H1 (cell line): ENCODE data around the gene CYLD. TPM values are rescaled to one million over a fixed set of nuclear protein-coding genes. Genes with fewer than 3 reads are reported as not detected.

Source experiments
- EGR1 ChIP-seq: IDR thresholded peaks from 2 replicates; pipeline ENCODE4 v1.6.1; 2011; ENCODE audit warnings: low read depth, low read length, borderline replicate concordance
- JUND ChIP-seq: IDR thresholded peaks from 2 replicates; pipeline ENCODE4 v1.6.1; 2011; ENCODE audit warnings: mild to moderate bottlenecking, improper control_type of control experiment, low read length
- KDM5A ChIP-seq: fragments of 200-600 bp; IDR thresholded peaks from 2 replicates; pipeline ENCODE4 v1.7.1; 2012; ENCODE audit warnings: mild to moderate bottlenecking, low read length, inconsistent platforms, mixed read lengths
- RAD21 ChIP-seq, 2 experiments: IDR thresholded peaks in 1 of 2; conservative IDR thresholded peaks in 1 of 2; 2 replicates each; pipeline ENCODE4 v1.6.1; 2011; ENCODE audit warnings: low read depth in 2 of 2, low read length in 2 of 2, improper control_type of control experiment in 1 of 2, inconsistent platforms in 1 of 2, mild to moderate bottlenecking in 1 of 2, moderate library complexity in 1 of 2
- SIN3A ChIP-seq, 2 experiments: IDR thresholded peaks in 1 of 2; conservative IDR thresholded peaks in 1 of 2; 2 replicates each; pipeline ENCODE4 v1.6.1; 2011 to 2012; ENCODE audit warnings: low read length in 2 of 2, improper control_type of control experiment in 1 of 2, low read depth in 1 of 2, mild to moderate bottlenecking in 1 of 2
- SIRT6 ChIP-seq: IDR thresholded peaks from one replicate; pipeline ENCODE4 v1.7.1; 2012; ENCODE audit warnings: low read length, inconsistent platforms
- SP2 ChIP-seq: IDR thresholded peaks from 2 replicates; pipeline ENCODE4 v1.6.1; 2012; ENCODE audit warnings: mild to moderate bottlenecking, low read length, inconsistent platforms
- polyA plus RNA-seq, 7 experiments: library from polyadenylated mRNA; depleted of rRNA in 3 of 7; stranded (reverse) in 5 of 7; unstranded in 2 of 7; fragments of >200 nt in 5 of 7; fragments of 200-250 nt in 2 of 7; gene quantifications; 1 replicate in 5 of 7; 2 replicates in 1 of 7; 4 replicates in 1 of 7; pipeline versions ENCODE4 v1.2.1 to v1.2.3, GENCODE V29; 2011 to 2013; ENCODE audit warnings: missing spikeins in 2 of 7, mixed read lengths in 2 of 7
- total RNA-seq: library from RNA; stranded (reverse); fragmentation: NEBNext Ultra II Directional; extraction: Animal tissue kit (Norgen Biotek cat#: 25700); gene quantifications from 2 replicates; pipeline ENCODE4 v1.2.1, GENCODE V29; 2021

The CYLD gene
- total and polyA plus RNA-seq, 2 of the 8 experiments (the other 6 are each of a cell fraction or from before 2014, with no cell fraction given): 3.7 to 18.8 TPM

DNA sequence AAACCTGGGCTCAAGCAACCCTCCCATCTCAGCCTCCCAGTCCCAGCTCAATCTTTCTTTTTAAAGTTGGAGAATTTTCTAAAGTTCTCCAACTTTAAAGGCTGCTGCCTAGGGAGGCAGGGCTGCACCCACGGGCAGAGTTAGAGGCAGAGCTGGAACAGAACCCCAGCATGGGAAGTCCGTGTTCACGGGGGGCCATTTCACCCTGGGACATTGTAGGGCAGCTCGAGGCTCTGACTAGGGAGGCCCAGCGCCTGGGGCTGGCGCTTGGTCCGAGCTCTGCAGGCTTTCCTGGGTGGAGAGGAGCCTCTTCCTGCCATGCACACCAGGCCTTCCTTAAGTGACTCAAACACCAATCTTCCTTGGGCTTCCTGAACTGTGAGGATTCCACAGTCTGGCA lies 70.2 kb downstream of the CYLD start (continued):
- TF ChIP-seq JUND: no peak
- TF ChIP-seq RAD21 (IDR thresholded peaks at IDR 0.05 in 1 of 2, conservative IDR thresholded peaks at IDR 0.05 in 1 of 2; ENCODE audit: low read depth in 2 of 2, low read length in 2 of 2): no peak
- TF ChIP-seq KDM5A: no peak
- TF ChIP-seq SP2: no peak
- no peak for TF ChIP-seq SIN3A (conservative IDR thresholded peaks at IDR 0.05 in 1 of 2, IDR thresholded peaks at IDR 0.05 in 1 of 2; ENCODE audit: low read depth in 1 of 2, low read length in 2 of 2)
- TF ChIP-seq SIRT6: no peak
- TF ChIP-seq EGR1: no peak
